ENCODE data around the gene PANX2. TPM values are rescaled to one million over a fixed set of nuclear protein-coding genes. Genes with fewer than 3 reads are reported as not detected.

PANX2 gene
- 1 to 10 TPM; 1.3 to 1.8 (median 1.6) TPM for total RNA-seq

GRCh38 chr22:50170453-50171318 lies at the start of gene PANX2:
Gene PANX2 (plus strand): TSS chr22:50170731. CDS start chr22:50170731, 0 bp downstream.
- no peak for TF ChIP-seq CTCF (IDR thresholded peaks at IDR 0.05)
- ATAC-seq (ENCODE audit: low FRiP score) = no peak
- DNase-seq (ENCODE audit: low spot score) = no peak

- ATAC-seq (ENCODE audit: low FRiP score) (no peak), DNase-seq (ENCODE audit: low spot score) (no peak)
- TF ChIP-seq CTCF (IDR thresholded peaks at IDR 0.05) = no peak
Observed at GRCh38 chr22:50121202-50121740, 49.3 kb upstream of the PANX2 start.

- DNase-seq (ENCODE audit: low spot score) (no peak), ATAC-seq (ENCODE audit: low FRiP score) (no peak)
- no peak for TF ChIP-seq CTCF (IDR thresholded peaks at IDR 0.05)
Observed at GRCh38 chr22:50123119-50123518, 47.4 kb upstream of the PANX2 start.

- TF ChIP-seq CTCF (IDR thresholded peaks at IDR 0.05) = no peak
- ATAC-seq (ENCODE audit: low FRiP score) (no peak), DNase-seq (ENCODE audit: low spot score) (no peak)
Observed at GRCh38 chr22:50125029-50125428, 45.5 kb upstream of the PANX2 start.

GRCh38 chr22:50129121-50129736 lies 41.3 kb upstream of the PANX2 start:
- ATAC-seq (ENCODE audit: low FRiP score) = no peak
- no peak for DNase-seq (ENCODE audit: low spot score)
- no peak for TF ChIP-seq CTCF (IDR thresholded peaks at IDR 0.05)

- TF ChIP-seq CTCF (IDR thresholded peaks at IDR 0.05) = no peak
- ATAC-seq (ENCODE audit: low FRiP score) (no peak), DNase-seq (ENCODE audit: low spot score) (no peak)
Observed at GRCh38 chr22:50131894-50132293, 38.6 kb upstream of the PANX2 start.
